NCI-H524 treated with DMSO at 0.1 percent for 48 hours (cell line): ENCODE results near the gene RAB8A.

Source experiments
- DNase-seq: peaks from one replicate; lab custom pipeline; 2025; lab: John Stamatoyannopoulos, UW

The RAB8A gene

GRCh38 chr19:16142032-16142580 lies 30.4 kb downstream of the RAB8A start:
- DNase-seq: no peak

GRCh38 chr19:16143399-16144215 lies 31.9 kb downstream of the RAB8A start, which contains the start of gene HSH2D:
Gene HSH2D, plus strand, starts transcription at chr19:16143685. Its CDS starts 5,066 bp downstream, at chr19:16148751.
- DNase-seq: no peak

- DNase-seq: no peak
Measured at GRCh38 chr19:16144216-16144581, 32.5 kb downstream of the RAB8A start.

- DNase-seq: no peak
Measured at GRCh38 chr19:16146112-16146511, 34.4 kb downstream of the RAB8A start.

GRCh38 chr19:16148443-16149229 lies 36.9 kb downstream of the RAB8A start:
- no peak for DNase-seq

- DNase-seq: no peak
Measured at GRCh38 chr19:16153582-16154336, 42.1 kb downstream of the RAB8A start.

GRCh38 chr19:16154557-16154956 lies 42.9 kb downstream of the RAB8A start:
- no peak for DNase-seq

GRCh38 chr19:16155128-16155527 lies 43.4 kb downstream of the RAB8A start:
- no peak for DNase-seq

GRCh38 chr19:16156904-16157303 lies 45.2 kb downstream of the RAB8A start:
- no peak for DNase-seq

- no peak for DNase-seq
Measured at GRCh38 chr19:16157601-16158000, 45.9 kb downstream of the RAB8A start.

- no peak for DNase-seq
Measured at GRCh38 chr19:16159655-16160054, 48.0 kb downstream of the RAB8A start.

GRCh38 chr19:16160445-16160942 lies 48.8 kb downstream of the RAB8A start:
- no peak for DNase-seq

GRCh38 chr19:16160943-16161560 lies 49.4 kb downstream of the RAB8A start:
- no peak for DNase-seq

GRCh38 chr19:16161840-16162239 lies 50.2 kb downstream of the RAB8A start:
- no peak for DNase-seq

GRCh38 chr19:16164222-16164890 lies 52.7 kb downstream of the RAB8A start:
- DNase-seq: no peak

GRCh38 chr19:16166417-16166816 lies 54.7 kb downstream of the RAB8A start:
- DNase-seq: no peak

- no peak for DNase-seq
Measured at GRCh38 chr19:16167055-16167454, 55.4 kb downstream of the RAB8A start.

GRCh38 chr19:16168465-16169081 lies 56.9 kb downstream of the RAB8A start:
- no peak for DNase-seq

- DNase-seq: no peak
Measured at GRCh38 chr19:16170134-16170533, 58.4 kb downstream of the RAB8A start.

GRCh38 chr19:16175954-16176353 lies 64.3 kb downstream of the RAB8A start:
- no peak for DNase-seq
